ENCODE measurements around the gene BNIPL.

BNIPL gene

DNA sequence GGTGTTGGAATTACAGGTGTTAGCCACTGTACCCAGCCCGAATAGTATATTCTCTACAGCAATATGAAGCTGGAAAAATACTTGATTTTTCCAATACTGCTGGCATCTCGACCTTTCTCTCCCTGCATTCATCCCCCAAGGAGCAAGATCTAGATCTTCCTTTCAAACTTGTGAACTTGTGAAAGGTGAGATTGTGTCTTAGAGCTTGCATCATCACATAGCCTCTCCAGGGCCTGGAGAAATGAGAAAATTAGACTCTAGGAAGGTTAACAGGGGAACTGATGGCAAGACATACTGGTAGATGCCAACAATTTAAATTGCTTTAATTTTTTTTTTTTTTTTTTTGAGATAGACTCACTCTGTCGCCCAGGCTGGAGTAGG is 26.1 kb upstream of the BNIPL start:
- no peak for DNase-seq

DNA sequence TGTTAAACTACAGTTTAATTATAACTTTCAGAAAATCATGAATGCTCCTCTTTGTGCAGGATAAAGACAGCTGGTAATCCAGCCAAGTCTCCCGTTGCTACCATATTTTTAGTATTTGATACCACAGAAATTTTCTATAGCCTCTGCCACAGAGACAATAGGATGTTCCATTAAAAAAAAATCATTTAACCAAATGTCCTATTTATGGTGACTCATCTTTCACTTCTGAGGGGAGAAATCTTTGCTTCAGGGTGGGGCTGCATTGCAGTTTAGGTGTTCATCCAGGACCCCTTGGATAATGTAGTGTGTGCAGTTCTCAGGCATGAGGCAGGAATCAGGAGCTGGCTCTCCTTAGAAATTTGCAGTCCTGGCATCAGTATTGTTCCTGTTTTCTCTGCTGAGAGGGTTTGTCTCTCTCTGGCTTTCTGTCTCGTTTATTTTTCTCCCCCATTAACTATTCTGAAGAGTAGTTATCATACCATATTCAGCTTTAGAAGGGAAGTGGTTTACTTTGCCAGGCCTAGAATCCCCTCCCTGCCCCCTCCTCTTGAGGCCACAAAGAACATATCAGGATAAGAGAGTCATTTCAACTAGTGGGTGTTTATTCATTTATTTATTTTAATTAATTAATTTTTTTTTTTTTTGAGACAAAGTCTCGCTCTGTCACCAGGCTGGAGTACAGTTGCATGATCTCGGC is 25.1 kb upstream of the BNIPL start:
- DNase-seq = no peak

DNA sequence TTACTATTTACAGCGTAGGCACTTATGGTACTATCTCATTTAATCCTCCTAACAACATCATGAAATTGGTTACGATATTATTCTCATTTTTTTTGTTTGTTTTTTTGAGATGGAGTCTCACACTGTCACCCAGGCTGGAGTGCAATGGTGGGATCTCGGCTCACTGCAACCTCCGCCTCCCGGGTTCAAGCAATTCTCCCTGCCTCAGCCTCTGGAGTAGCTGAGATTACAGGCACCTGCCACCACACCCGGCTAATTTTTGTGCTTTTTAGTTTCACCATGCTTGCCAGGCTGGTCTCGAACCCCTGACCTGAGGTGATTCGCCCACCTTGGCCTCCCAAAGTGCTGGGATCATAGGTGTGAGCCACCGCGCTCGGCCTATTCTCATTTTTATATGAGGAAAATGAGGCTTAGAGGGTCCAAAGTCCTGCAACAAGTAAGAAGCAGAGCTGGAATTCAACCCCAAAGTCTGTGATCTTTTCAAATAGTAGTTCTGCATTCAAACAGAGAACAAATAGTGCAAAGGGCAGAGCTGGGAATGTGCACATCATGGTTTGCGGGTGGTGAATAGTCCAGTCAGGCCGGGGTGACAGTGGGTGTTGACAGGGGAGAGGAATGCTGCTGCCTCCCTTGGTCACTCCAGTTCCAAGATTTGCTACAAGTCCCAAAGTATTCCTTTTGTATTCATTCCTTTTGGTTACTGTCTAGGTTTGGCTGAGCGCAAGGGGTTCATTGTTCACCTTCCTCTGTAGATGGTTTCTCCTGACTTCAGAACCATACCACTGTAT is 23.5 kb upstream of the BNIPL start:
- DNase-seq = no peak

DNA sequence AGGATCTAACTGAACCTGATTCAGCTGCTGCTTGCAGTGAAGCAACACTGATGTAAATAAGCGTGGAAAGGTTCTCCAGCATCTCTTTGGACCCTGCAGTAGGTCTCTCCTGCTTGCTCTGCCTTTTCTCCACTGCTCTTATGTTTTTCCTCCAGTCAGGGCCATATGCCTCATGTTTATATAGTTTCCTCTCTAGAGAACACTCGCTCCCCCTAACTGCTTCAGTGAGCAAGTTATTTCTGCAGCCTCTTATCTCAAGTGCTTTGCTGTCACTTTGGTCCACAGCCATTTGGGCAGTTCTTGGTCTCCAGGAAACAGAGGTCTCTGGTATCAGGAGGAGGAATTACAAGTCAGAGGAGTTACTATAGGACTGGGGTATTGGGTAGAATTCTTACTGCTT is 22.9 kb upstream of the BNIPL start:
- no peak for DNase-seq

DNA sequence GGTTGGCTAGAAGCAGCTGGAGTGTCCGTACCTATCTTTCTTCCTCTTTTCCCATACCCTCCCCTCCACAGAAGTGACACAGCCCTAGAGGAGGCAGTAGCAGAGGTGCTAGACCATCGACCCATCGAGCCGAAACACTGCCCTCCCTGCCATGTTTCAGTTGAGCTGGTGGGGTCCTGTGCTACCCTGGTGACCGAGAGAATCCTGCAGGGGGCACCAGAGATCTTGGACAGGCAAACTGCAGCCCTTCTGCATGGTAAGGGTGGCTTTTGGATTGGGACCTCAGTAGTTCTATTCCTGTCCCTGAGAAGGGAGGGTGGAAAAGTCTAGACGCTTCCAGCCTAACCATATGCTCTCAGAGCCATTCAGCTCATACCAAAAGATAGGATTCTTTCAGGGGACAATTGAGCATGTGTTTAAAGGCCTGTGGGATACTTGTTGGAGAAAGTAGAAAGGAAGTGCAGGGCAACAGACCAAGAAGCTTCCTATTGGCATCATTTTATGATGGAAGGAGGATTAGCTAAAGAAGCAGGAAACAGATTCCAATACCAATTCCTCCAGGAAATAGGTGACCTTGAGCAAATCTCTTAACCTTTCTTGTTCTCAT is 11.7 kb upstream of the BNIPL start:
- DNase-seq = peak; percentile 59

DNA sequence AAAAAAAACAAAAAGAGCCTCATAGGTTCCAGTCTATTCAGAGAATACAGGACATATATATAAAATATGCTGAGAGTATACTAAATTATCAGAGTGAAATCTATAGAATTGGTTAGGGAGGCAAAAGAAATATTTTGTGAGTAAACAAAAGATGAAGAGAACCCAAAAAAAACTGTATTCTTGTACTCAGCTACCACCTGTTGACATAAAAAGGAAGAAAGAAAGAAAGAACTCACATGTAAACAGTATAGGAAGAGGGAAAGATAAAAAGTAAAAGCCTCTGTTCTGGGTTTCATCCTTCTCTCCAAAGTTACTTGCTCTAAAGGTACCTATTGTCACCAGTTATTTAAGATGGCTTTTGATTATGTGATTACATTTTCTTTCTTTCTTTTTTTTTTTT is 9.9 kb upstream of the BNIPL start:
- no peak for DNase-seq

DNA sequence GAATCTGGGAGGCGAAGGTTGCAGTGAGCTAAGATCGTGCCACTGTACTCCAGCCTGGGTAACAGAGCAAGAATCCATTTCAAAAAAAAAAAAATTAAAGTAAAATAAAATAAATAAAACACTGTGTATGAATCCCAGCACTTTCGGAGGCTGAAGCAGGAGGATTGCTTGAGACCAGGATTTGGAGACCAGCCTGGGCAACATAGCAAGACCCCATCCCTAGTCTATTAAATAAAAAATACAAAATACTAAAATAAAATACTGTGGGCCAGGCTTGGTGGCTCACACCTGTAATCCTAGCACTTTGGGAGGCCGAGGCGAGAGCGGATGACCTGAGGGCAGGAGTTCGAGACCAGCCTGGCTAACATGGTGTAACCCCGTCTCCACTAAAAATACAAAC is 4.2 kb upstream of the BNIPL start:
- DNase-seq = no peak

DNA sequence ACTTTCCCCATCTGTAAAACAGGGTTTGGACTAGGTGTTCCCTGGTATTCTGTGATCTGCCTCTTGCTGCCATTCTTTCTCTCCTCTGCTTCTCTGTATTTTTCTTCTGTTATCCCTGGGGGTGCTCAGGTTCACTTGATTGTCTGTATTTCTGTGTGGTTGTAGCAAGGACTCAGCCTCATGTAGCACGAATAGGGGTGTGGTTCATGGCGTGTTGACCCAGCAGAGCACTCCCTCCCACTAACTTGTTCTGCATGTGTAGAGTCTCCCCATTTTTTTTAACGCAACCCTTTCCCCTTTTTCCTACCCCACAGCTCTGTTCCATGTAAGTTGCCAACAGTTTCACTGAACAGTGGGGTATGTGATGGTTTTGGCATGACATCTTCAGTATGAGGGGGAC is 1.2 kb upstream of the BNIPL start:
- DNase-seq = no peak

DNA sequence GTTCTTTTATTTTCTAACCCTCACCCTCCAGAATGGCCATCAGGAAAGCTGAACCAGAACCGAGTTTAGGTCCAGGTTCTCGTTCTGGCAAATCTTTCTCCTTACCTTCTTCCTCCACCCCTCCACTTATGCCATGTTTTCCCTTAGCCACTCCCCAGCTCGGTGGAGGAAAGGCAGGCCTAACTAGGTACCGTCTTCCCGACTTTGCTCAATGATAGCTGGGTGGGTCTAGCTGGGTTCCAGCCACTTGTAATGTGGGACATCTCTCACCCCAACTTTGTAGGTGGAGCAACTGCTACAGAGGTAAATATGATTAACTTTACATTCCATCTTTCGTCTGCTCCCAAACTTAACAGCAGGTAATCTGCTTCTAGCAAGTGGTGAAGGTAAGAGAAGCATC is 646 bp downstream of the BNIPL start:
- DNase-seq = no peak

DNA sequence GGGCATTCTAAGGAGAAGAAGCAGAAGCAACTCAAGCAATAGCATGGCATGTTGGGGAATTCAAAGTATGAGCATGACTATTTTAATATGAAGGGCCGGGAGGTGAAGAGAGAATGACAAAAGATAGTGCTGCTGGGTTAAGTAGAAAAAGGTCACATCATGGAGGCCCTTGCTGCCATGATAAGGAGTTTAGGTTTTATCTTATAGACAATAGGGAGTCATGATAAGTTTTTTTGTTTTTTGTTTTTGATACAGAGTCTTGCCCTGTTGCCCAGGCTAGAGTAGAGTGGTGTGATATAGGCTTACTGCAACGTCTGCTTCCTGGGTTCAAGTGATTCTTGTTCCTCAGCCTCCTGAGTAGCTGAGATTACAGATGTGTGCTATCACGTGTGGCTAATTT is 3.1 kb downstream of the BNIPL start:
- no peak for DNase-seq

DNA sequence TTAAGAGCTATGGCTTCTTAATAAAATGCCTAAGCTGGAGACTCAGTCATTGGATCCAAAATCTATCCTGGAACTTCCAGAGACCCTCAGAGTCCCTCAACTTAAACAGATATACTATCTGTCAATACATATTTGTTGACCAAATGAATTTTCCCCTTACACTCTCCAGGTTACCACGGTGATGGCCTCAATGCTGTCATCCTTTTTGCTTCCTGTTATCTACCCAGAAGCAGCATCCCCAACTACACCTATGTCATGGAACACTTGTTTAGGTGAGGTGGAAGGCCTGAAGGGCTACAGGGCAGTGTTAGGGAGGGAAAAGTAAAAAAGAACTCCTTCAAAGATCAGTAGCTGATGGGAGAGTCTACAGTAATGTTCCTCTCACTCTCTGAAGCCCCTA is 6.8 kb downstream of the BNIPL start:
- DNase-seq = no peak

DNA sequence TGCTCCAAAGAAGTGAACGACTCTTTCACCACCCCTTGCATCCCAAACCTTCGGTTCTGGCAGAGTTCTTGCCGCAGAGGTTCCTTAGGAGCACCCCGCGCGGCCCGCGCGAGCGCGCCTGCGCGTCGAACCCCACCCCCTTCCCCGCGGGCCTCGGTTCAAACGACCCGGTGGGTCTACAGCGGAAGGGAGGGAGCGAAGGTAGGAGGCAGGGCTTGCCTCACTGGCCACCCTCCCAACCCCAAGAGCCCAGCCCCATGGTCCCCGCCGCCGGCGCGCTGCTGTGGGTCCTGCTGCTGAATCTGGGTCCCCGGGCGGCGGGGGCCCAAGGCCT is 11.2 kb downstream of the BNIPL start, which contains the start of gene C1orf56:
TSS of gene C1orf56 (plus strand) at position 161 of the 334 bp plus-strand sequence. CDS start at position 258, 97 bp downstream.
- peak; percentile 74 for DNase-seq

DNA sequence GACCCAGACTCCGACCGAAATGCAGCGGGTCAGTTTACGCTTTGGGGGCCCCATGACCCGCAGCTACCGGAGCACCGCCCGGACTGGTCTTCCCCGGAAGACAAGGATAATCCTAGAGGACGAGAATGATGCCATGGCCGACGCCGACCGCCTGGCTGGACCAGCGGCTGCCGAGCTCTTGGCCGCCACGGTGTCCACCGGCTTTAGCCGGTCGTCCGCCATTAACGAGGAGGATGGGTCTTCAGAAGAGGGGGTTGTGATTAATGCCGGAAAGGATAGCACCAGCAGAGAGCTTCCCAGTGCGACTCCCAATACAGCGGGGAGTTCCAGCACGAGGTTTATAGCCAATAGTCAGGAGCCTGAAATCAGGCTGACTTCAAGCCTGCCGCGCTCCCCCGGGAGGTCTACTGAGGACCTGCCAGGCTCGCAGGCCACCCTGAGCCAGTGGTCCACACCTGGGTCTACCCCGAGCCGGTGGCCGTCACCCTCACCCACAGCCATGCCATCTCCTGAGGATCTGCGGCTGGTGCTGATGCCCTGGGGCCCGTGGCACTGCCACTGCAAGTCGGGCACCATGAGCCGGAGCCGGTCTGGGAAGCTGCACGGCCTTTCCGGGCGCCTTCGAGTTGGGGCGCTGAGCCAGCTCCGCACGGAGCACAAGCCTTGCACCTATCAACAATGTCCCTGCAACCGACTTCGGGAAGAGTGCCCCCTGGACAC is 11.7 kb downstream of the BNIPL start:
- DNase-seq = peak; percentile 62

DNA sequence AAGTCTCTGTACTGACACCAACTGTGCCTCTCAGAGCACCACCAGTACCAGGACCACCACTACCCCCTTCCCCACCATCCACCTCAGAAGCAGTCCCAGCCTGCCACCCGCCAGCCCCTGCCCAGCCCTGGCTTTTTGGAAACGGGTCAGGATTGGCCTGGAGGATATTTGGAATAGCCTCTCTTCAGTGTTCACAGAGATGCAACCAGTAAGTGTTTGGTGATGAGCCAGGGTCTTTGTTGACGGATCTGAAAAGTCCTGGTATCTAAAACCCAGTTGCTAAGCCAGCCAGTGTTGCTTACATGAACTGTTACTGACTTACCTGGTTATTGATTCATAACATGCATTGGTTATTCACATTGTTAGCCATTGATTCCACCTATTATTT is 12.3 kb downstream of the BNIPL start:
- DNase-seq = no peak

DNA sequence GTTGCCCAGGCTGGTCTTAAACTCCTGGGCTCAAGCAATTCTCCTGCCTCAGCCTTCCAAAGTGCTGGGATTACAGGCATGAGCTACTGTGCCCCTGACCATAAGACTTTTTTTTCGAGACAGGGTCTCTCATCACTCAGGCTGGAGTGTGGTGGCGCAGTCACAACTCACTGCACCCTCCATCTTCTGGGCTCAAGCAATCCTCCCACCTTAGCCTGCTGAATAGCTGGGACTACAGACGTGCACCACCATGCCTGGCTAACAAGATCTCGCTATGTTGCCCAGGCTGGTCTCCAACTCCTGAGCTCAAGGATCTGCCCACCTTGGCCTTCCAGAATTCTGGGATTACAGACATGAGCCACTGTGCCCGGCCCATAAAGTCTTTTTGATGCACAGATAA is 13.1 kb downstream of the BNIPL start:
- DNase-seq = no peak

DNA sequence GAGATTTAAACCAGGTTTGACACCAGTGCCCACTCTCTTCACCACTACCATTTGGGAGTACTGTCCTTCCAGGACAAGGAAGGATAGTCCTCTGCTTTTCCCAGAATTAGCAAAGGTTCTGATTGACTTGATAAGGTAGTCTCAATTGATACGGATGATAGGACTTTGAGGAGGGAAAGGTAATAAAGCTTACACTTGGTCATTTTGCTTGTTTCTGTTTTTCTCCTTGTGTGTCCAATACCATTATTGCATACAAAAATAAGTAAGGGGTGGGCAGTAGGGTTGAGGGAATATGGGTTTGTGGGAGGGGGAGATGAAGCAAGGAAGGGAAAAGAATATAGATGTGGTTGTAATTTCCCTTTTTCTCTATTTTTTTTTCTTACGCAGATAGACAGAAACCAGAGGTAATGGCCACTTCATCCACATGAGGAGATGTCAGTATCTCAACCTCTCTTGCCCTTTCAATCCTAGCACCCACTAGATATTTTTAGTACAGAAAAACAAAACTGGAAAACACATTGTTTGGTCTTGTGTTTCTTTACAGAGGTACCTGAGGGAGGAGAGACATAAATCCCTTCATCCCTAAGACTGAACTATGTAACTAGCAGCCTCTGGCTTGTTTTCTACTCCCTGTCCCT is 13.8 kb downstream of the BNIPL start:
- no peak for DNase-seq

DNA sequence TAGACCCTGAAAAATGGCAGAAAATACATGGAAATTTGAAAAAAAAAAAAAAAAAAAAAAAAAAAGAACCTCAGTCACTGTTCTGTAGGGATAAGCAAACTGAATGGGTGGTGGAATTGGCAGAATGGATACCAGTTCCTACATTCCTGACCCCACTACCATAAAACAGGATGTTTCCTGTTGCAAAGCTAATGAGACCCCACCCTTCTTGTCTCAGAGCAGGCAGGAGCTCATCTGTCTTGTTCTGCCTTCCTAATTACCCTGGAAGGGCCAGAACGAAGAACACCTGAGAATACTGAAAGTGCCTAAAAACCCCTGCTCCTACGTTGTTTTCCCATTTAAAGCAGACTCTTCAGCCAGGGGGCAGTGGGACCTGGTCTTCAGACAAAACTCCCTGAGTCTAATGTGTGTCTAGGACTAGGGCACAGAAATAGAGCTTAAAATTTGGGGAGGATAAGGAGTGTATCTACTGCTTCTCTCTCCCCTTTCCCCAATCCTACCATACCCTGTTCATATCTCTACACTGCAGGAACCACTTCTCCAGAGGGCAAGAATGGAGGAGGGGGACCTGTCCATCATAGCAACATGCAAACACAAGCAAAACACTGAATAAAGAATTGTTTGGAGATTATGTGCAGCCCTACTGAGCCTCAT is 15.1 kb downstream of the BNIPL start:
- DNase-seq = no peak

DNA sequence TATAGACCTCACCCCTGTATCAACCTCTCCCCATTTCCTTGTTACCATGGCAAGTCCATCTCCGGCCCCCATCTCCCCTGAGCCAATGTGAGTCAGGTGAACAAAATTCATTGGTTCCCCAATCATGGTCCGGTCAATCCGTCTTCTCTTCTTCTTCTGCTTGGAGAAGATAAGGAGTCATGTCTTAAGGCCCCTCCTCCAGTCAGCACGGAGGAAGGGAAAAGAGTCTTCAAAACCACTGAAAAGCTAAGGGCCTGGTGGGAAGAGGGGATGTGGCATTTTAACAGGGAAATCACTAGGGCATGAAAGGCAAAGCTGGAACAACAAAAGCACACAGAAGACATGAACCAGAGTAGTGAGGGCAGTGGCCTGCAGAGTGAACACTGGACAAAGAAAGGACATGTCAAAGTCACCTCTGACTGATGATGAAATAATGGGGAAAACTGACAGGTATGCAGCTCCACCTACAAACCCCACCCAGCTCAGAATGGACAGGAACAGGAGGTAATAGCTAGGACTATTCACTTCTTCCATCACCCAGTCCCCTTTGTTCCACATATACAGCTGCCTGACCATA is 18.7 kb downstream of the BNIPL start:
- no peak for DNase-seq

DNA sequence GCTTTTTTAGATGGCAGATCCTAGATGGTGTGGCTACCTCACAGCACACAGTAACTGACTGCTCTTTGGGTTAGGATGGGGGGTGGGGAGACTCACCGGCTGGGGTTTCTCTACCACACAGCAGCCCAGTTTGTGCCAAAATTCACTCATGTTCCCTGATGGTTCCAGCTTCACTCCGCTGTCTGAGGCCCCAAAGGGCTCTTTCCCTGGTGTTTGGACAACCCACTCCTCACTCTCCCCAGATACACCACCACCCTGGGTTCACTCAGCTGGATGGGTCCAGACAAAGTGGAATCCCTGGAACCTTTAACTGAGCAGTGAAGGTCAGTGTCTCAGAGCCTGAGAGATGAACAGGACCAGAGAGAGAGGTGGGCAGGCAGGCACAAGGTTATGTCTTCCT is 19.2 kb downstream of the BNIPL start:
- no peak for DNase-seq

DNA sequence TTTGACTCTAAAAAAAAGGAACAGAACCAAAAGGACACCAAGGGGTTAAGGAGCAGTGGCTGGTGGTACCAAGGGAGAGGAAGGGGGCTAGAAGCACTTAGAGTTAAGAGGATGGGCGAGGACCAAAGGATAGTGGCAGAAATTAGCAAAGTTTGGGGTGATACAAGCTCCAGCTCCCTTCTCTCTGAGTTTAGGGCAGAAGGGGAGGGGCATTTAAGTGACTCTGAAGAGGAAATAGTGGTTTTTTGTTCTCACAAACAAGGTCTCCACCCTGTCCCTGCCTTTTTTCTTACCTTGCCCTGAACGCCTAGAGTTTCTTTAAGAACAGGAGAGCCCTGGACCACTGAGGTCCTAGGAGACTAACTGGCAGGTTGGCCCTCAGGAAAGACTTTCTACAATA is 19.8 kb downstream of the BNIPL start:
- no peak for DNase-seq

DNA sequence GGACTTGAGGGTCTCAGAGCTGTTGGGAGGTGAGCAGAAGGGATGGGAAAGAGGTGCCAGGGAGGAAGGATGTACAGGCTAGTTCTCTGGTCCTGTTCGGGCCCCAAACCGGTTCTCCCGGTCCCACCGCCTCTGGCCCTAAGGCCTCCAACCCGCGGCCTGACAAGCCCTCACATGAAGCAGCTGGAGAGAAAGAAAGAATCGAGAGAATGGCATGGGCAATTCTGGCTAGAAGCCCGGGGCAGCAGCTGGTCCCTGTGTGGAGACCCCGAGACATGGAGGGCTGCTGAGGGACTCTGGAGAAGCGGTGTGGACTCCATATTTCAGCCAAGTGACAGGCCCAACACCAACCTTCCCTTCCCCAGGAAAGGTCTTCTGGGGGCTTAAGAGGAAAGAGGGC is 22.3 kb downstream of the BNIPL start:
- peak; percentile 13 for DNase-seq
